Measurements from ENCODE around the gene CSPG5.
A peak's percentile ranks its signal among the peaks of the same experiment; 100 is the strongest.

Gene CSPG5

DNA sequence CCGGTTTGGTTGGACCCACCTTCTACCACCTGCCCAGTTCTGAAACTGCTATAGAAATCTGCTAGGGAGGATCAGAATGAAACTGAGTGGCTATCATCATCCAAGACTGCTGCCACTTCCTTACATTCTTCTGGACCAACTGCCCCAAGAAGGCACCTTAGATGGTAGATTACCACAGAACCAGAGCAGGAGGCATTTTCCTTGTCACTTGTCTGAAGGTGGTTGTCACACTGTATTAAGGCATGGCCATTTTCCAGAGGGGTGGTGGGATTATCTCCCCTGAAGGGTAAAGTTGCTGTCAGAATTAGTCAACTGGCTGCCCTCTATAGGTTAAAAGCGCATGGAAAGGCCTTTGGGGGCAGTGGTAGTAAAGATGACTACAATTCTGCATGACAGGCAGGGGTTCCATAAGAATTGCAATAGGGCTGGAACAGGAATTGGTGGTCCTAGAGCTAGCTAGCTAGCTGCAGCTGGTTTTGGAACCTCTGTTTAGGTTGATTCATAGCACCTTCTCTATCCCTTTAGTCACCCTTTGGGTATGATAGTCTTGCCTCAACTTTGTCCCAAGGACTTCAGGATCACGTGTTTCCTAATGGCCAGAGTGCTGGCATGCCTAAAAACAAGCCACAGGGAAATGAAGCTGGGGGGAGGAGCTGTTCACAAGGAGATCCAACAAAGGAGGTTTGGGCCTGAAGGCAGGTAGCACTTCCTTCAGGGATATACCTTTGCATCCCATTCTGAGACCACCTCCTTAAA is 4.8 kb upstream of the CSPG5 start:
- peak; percentile 13 for DNase-seq

- DNase-seq, result no peak
These were observed 3.2 kb upstream of the CSPG5 start for GRCh38 chr3:47581835-47582234.

GRCh38 chr3:47581422-47581821 is 2.8 kb upstream of the CSPG5 start:
- no peak for DNase-seq

DNA sequence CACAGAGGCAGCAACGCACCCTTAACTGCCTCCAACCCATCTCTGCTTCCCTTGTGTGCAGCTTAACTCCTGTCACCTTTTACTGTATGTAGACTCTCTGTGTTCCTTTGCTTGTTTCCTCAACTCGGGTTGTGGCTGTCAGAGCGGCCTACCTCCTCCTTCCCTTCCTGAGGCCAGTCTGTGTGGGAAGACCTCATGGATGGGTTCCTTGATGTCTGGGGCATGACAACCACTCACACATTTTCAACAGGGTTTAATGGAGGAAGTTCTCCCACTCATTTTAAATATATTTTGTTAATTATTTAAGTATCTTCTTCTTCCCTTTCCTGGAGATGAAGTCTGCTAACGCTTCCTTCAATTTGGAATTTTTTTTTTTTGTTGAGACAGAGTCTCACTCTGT is 1.8 kb upstream of the CSPG5 start:
- DNase-seq, result no peak

DNA sequence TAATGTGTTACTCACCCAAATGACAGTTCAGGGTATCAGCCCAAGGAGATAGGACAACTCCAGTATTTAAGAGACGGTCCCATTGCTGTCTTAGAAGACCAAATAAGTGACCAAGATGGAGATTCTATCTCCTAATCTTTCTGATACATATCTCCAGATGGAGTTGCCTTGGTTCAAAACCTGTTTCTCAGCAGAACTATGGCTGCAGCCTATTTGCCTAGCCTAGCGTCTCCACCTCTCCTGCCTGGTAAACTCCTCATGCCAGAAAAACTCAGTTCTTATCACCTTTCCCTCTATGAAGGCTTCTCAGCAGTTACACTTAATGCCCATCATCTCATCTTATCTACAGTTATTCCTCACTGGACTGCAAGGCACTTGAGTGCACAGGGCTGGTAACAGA is 1.2 kb upstream of the CSPG5 start:
- DNase-seq, result no peak

- DNase-seq, result peak; percentile 25
These were observed 489 bp downstream of the CSPG5 start for GRCh38 chr3:47578119-47578632.

DNA sequence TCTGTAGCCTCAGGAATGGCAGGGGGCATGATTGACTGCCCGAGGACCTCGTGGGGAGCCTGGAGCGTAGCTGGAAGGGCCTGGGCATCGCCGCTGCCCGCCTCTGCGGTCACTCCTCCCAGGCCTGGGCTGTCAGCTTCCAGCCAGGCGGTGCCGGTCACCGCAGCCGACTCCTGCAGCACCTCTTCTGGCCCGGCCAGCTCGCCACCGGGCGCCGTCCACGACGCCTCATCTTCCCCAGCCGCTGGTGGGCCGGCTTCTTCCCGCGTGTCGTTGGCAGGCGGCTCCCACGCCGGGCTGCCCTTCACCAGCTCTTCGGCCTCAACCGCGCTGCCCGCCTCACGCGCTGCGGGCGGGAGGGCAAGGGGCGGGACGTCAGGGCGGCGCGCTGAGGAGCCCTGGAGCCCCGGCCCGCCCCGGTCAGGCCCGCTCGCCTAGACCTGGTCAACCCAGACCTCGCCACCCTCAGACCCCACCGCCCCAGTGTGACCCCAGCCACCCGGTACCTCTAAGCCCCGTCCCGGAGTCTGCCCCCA is 1.0 kb downstream of the CSPG5 start:
- DNase-seq, result no peak

DNA sequence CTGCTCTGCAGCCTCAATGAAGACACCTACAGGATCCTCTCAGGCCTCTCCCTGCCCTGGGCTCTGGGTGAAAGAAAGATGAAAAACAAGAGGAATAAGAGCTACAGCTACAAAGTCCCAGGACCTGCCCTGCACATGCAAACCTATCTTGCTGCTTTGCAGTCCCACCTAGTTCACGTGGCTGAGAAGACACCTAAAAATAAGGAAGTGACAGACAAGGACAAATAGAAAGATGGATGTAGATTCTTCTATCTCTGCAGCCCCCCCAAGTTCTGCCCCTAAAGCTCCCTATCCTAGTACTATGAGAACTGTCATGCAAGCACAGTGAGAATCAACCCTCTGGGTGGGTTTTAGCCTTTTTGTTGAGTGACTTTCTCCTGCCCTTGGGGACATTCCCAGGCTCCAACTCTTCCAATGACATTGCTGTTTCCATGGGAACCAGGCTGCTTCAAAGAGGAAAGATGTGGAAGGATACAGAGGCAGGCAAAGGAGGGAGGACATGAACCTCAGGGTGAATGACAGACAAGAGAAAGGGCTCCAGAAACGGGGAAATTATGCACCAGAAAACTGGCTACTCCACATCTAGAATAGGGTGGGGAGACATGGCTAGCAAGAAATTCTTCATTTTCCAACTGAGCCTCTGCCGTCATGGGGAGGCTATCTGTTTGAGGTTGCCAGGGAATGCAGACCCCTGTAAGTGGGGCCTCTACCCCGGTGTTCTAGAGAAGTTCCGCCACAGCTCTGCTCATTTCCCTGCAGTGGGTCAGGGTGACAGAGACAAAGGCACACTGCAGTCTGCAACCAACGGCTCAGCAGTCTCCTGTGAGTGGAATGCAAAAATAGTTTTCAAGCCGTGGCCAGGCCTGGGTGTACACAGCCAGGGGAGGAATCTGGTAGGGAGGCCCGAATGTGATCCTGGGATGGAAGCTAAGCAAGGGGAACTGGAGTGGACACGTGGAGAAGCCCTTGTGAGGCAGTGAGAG is 5.2 kb downstream of the CSPG5 start:
- DNase-seq, result no peak

GRCh38 chr3:47571391-47572175 is 7.1 kb downstream of the CSPG5 start:
- no peak for DNase-seq

DNA sequence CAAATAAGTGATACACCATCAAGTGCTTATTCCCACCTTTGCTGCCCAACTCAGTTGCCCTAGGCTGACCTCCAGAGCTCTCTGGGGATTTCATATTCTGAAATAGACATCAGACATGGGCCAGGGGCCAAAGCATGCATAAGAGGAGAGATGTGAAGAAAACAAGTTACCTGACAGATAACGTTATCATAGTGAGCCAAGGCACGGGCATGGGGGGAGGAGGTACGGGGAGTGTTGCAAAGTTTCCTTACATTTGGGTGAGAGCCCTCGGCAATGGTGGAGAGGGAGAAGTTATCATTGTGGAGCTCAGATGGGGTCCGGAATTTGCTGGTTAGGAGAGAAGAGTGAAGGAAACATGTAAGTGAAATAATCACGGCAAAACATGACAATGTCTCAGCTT is 9.8 kb downstream of the CSPG5 start:
- no peak for DNase-seq

DNA sequence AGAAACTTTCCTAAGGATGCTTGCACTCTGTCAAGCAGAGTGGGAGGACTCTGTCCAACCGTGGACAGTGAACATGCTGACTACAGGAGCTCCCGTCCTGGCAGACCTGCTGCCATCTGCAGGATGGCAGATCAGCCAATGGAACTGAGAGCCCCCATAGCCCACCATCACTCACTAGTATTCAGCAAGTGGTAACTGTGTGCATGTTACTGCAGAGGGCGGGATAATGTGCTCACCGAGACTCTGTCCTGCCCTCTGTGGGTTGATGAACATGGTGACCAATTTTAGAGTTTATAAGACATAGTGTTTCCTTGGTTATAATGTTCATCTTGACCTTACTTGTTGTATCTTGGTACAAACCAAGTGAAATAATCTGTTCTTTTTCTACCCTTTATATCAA is 11.5 kb downstream of the CSPG5 start:
- no peak for DNase-seq

- DNase-seq, result no peak
These were observed 12.0 kb downstream of the CSPG5 start for GRCh38 chr3:47566667-47567066.

DNA sequence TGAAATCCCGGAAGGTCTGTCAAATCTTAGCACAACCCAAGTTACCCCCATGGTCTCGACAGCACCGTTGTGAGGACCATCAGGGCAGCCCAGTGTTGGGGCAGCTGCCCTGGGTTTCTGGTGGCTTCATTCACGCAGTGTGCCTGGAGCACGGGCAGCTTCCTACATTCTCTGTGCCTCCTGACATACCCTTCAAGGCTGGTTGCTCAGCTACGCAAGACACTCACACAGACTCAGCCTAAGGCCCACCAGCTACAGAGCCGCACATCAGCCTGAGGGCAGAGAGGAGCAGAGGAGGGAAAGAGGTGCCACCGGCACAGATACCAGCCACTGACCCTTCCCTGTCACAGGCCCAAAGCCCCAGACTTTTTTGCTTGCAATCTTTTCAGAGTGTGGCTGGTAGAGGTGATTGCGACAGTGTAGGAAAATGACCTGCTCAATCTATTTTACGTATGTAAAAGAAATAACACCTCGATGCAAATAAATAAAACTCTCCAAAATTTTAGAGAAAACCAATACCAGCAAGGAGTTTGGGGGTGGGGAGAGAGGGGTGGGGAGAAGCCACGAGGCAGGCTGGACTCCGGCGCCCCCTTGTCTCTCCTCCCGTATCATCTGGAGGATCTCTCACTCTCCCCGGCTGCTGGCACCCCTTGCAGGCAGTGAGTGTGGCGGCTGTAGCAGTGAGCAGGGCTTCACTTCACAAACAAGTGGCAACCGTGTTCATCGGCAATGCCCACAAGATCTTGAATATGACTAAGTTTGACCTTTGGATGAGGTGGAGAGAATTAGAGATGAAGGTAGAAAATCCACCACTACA is 12.7 kb downstream of the CSPG5 start:
- DNase-seq, result no peak

- no peak for DNase-seq
These were observed 22.3 kb downstream of the CSPG5 start for GRCh38 chr3:47556351-47556750.

- no peak for DNase-seq
These were observed 24.3 kb downstream of the CSPG5 start for GRCh38 chr3:47554335-47554734.

GRCh38 chr3:47553407-47553806 is 25.3 kb downstream of the CSPG5 start:
- DNase-seq, result no peak

DNA sequence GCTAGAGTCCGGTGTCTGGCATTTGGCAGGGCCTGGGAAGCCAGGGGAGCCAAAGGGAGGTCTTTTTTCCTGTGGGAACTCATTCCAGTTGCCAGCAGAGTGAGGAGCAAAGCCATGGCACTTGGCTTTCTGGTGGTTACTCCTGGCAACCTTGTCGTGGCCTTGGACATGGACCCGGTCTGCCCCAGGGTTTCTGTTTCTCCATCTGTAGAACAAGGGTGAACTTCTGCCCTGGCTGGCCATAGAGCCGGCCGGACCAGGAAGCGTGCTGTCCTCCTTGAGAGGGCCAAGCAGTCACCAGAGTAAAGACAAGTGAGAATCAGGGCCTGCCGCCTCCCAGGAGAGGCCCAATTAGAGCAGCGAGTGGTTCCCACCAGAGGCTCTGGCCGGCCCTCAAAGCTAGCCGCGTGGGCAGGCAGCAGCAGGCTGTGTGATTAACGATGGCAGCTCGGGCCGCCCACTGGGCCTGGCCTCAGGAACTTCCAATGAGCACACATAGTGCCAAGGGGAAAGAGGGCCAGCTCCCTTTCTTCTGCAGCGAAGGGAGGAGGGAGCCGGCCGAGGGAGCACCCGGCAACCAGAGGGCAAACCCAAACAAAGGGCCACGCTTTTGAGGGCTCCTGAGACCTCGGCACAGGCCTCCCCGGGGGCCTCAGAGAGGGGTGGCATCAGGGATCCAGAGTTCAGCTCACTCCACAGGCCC is 36.0 kb downstream of the CSPG5 start:
- no peak for DNase-seq

DNA sequence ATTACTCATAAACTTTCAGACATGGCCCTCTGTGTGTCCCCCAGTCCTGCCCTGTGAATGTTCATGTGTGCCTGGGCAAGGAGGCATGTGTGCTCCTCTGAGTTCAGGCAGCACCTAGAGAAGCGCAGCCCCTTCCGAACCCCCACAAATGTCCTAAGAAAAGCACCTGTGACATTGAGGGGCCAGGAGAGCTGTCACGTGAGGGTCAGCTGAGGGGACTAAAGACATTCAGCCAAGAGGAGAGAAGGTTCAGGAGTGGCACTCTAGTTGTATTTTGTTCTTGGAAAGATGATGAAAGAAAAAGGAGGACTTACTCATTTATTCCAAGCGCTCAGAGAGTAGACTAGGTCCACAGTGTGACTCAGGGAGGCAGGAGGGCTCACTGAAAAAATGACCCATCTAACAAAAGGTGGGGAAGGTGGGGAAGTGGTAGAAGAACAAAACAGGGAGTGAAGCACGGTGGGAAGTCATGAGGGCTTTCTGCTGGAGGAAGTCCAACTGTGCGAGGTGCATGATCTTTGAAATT is 37.0 kb downstream of the CSPG5 start:
- no peak for DNase-seq

- no peak for DNase-seq
These were observed 38.4 kb downstream of the CSPG5 start for GRCh38 chr3:47540281-47540680.

DNA sequence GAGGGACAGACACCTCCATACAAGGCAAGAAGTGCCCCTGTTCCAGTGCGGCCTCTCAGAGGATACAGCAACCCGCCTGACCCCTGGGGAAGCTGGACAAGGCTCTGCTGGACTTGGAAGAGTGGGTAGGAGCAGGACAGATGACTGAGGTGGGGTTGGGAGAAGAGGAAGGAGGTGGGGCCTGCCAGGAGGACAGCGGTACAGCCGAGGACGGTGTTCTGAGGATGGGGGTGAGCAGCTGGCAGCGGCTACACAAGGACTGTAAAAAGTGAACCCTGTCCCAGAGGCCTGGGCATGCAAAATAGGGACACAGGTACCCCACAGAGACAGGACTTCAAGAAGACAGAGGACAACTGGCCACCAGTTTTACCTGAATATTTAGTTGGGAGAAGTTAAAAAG is 41.7 kb downstream of the CSPG5 start:
- no peak for DNase-seq
